H1 (cell line): Measurements from ENCODE around the gene CLDN14. TPM values are rescaled to one million over a fixed set of nuclear protein-coding genes. Genes with fewer than 3 reads are reported as not detected.

Source experiments
- CTCF ChIA-PET: fragments of 300-600 bp; sonication (Branson Sonifier 250); formaldehyde crosslinking; loops from one replicate; lab custom pipeline; 2021; ENCODE audit not compliant: partially characterized antibody; lab: Charles Lee
- POLR2A ChIA-PET: fragments of 300-600 bp; sonication (Branson Sonifier 250); formaldehyde crosslinking; loops from one replicate; lab custom pipeline; 2021; ENCODE audit warnings: inconsistent platforms; ENCODE audit not compliant: partially characterized antibody; lab: Charles Lee
- DNase-seq, 2 experiments: peaks; one replicate each; pipeline versions ENCODE4 v3.0.0 to v3.0.0-alpha.2; 2010 to 2022; ENCODE audit warnings: low spot score in 2 of 2, low read depth in 1 of 2, mixed read lengths in 1 of 2
- FAIRE-seq: peaks from 2 replicates; lab custom pipeline; 2011; peaks lifted over from hg19 to GRCh38; lab: Jason Lieb, UNC
- H2AFZ ChIP-seq: 2 replicates; pipeline ENCODE4 v1.8.1; 2012; ENCODE audit warnings: low read length, inconsistent platforms
- H2AK5ac ChIP-seq: 2 replicates; pipeline ENCODE4 v1.6.1; 2013; ENCODE audit warnings: low read depth, low read length
- H2BK120ac ChIP-seq: replicated peaks from 2 replicates; pipeline ENCODE3; 2013; ENCODE audit warnings: low read depth, low read length, inconsistent platforms
- H2BK12ac ChIP-seq: 2 replicates; pipeline ENCODE4 v1.6.1; 2013; ENCODE audit warnings: low read depth, low read length
- H2BK15ac ChIP-seq: 2 replicates; pipeline ENCODE4 v1.6.1; 2013; ENCODE audit warnings: low read length
- H2BK20ac ChIP-seq: 2 replicates; pipeline ENCODE4 v1.6.1; 2013; ENCODE audit warnings: low read length
- H2BK5ac ChIP-seq: 2 replicates; pipeline ENCODE4 v1.6.1; 2013; ENCODE audit warnings: low read depth, low read length
- H3K14ac ChIP-seq: 2 replicates; pipeline ENCODE4 v1.6.1; 2013; ENCODE audit warnings: inconsistent platforms; ENCODE audit not compliant: insufficient read length
- H3K18ac ChIP-seq: 2 replicates; pipeline ENCODE4 v1.6.1; 2013; ENCODE audit warnings: low read length; ENCODE audit errors: extremely low read depth
- H3K23ac ChIP-seq: 2 replicates; pipeline ENCODE4 v1.6.1; 2013; ENCODE audit warnings: inconsistent platforms; ENCODE audit not compliant: insufficient read length
- H3K23me2 ChIP-seq: 2 replicates; pipeline ENCODE4 v1.6.1; 2013; ENCODE audit warnings: low read depth, low read length
- H3K27ac ChIP-seq: 2 replicates; pipeline ENCODE4 v1.6.1; 2011; ENCODE audit warnings: low read depth, low read length, inconsistent platforms
- H3K27me3 ChIP-seq, 4 experiments: replicated peaks in 1 of 4; 1 replicate in 1 of 4; 2 replicates in 3 of 4; pipeline versions ENCODE4 v1.6.1 to v1.8.1; 2011 to 2013; ENCODE audit warnings: low read length in 3 of 4, mild to moderate bottlenecking in 3 of 4, inconsistent platforms in 2 of 4, mixed read lengths in 2 of 4, moderate library complexity in 1 of 4; ENCODE audit not compliant: control insufficient read depth in 3 of 4, insufficient read depth in 3 of 4; ENCODE audit errors: extremely low read depth in 1 of 4
- H3K36me3 ChIP-seq, 4 experiments: 2 replicates each; pipeline versions ENCODE4 v1.6.1 to v1.8.1; 2011 to 2013; ENCODE audit warnings: mild to moderate bottlenecking in 4 of 4, low read length in 3 of 4, moderate library complexity in 2 of 4, control low read depth in 1 of 4, inconsistent platforms in 1 of 4; ENCODE audit not compliant: insufficient read depth in 4 of 4, control insufficient read depth in 2 of 4
- H3K4ac ChIP-seq: replicated peaks from 2 replicates; pipeline ENCODE3; 2013; ENCODE audit warnings: low read length, low read depth, mixed read lengths, inconsistent platforms; ENCODE audit not compliant: insufficient read length
- H3K4me1 ChIP-seq, 4 experiments: replicated peaks in 1 of 4; 1 replicate in 1 of 4; 2 replicates in 3 of 4; pipeline versions ENCODE4 v1.6.1 to v1.8.1; 2011 to 2013; ENCODE audit warnings: low read length in 3 of 4, inconsistent platforms in 2 of 4, mixed read lengths in 1 of 4; ENCODE audit not compliant: insufficient read depth in 4 of 4, control insufficient read depth in 3 of 4
- H3K4me2 ChIP-seq, 2 experiments: 2 replicates each; pipeline versions ENCODE4 v1.6.1 to v1.8.1; 2011 to 2013; ENCODE audit warnings: low read depth in 2 of 2, low read length in 2 of 2, control low read depth in 1 of 2, inconsistent platforms in 1 of 2, mild to moderate bottlenecking in 1 of 2; ENCODE audit not compliant: insufficient read depth in 1 of 2
- H3K4me3 ChIP-seq, 4 experiments: fragments of 200-600, 300-600 bp in 1 of 4; sonication (generic), shearing (Covaris generic), sonication (Bioruptor Twin) in 1 of 4; 2 replicates each; pipeline versions ENCODE4 v1.5.1 to v1.8.1; 2011 to 2016; ENCODE audit warnings: low read length in 4 of 4, low read depth in 3 of 4, control low read depth in 2 of 4, inconsistent platforms in 2 of 4, mild to moderate bottlenecking in 2 of 4, mixed read lengths in 1 of 4, moderate library complexity in 1 of 4; ENCODE audit not compliant: insufficient read depth in 2 of 4; ENCODE audit errors: extremely low read depth in 1 of 4
- H3K56ac ChIP-seq: replicated peaks from 2 replicates; pipeline ENCODE3; 2013; ENCODE audit warnings: low read depth, mild to moderate bottlenecking, mixed read lengths, low read length, inconsistent platforms; ENCODE audit not compliant: insufficient read length
- H3K79me1 ChIP-seq: 2 replicates; pipeline ENCODE4 v1.6.1; 2013; ENCODE audit warnings: low read depth, low read length, control low read depth
- H3K79me2 ChIP-seq, 2 experiments: 2 replicates each; pipeline versions ENCODE4 v1.6.1 to v1.8.1; 2012 to 2013; ENCODE audit warnings: low read length in 2 of 2, mild to moderate bottlenecking in 2 of 2, inconsistent platforms in 1 of 2; ENCODE audit not compliant: insufficient read depth in 2 of 2, control insufficient read depth in 1 of 2
- H3K9ac ChIP-seq, 4 experiments: replicated peaks in 1 of 4; 1 replicate in 1 of 4; 2 replicates in 3 of 4; pipeline versions ENCODE4 v1.6.1 to v1.8.1; 2011 to 2013; ENCODE audit warnings: low read depth in 3 of 4, low read length in 3 of 4, control low read depth in 2 of 4, mild to moderate bottlenecking in 2 of 4, moderate library complexity in 2 of 4, inconsistent platforms in 1 of 4; ENCODE audit errors: extremely low read depth in 1 of 4
- H3K9me3 ChIP-seq, 2 experiments: 2 replicates each; pipeline versions ENCODE4 v1.6.1 to v1.8.1; 2012 to 2013; ENCODE audit warnings: mild to moderate bottlenecking in 2 of 2, moderate library complexity in 2 of 2, control low read depth in 1 of 2, inconsistent platforms in 1 of 2, low read depth in 1 of 2, low read length in 1 of 2, mixed read lengths in 1 of 2; ENCODE audit not compliant: insufficient read depth in 2 of 2
- H4K20me1 ChIP-seq, 2 experiments: replicated peaks in 1 of 2; 2 replicates each; pipeline versions ENCODE3 to v1.8.1; 2011 to 2013; ENCODE audit warnings: inconsistent platforms in 2 of 2, low read length in 2 of 2, mild to moderate bottlenecking in 1 of 2; ENCODE audit not compliant: insufficient read depth in 2 of 2, control insufficient read depth in 1 of 2
- H4K5ac ChIP-seq: 2 replicates; pipeline ENCODE4 v1.6.1; 2013; ENCODE audit warnings: low read length, low read depth, mixed read lengths, inconsistent platforms; ENCODE audit not compliant: insufficient read length
- H4K8ac ChIP-seq: 2 replicates; pipeline ENCODE4 v1.8.0; 2013; ENCODE audit warnings: mild to moderate bottlenecking, moderate library complexity, low read length, inconsistent platforms; ENCODE audit not compliant: insufficient read depth; ENCODE audit errors: extremely low read depth
- H4K91ac ChIP-seq: replicated peaks from 2 replicates; pipeline ENCODE3; 2013; ENCODE audit warnings: low read length, mixed read lengths, inconsistent platforms; ENCODE audit not compliant: insufficient read length
- WGBS, 2 experiments: shearing (Covaris generic) in 1 of 2; methylation state at CpG; one replicate each; pipeline versions ENCODE4 v1.1.6 to v1.1.7; 2013 to 2015; ENCODE audit warnings: low lambda C conversion rate in 2 of 2, mixed read lengths in 2 of 2, inconsistent platforms in 1 of 2, low coverage in 1 of 2, missing lambda C conversion rate in 1 of 2; ENCODE audit not compliant: insufficient replicate concordance in 2 of 2, insufficient coverage in 1 of 2, insufficient read length in 1 of 2; ENCODE audit errors: extremely low coverage in 1 of 2, missing lambda C conversion rate in 1 of 2; 5-methylcytosine and 5-hydroxymethylcytosine counted together
- polyA plus RNA-seq, 7 experiments: library from polyadenylated mRNA; depleted of rRNA in 3 of 7; stranded (reverse) in 5 of 7; unstranded in 2 of 7; fragments of >200 nt in 5 of 7; fragments of 200-250 nt in 2 of 7; gene quantifications; 1 replicate in 5 of 7; 2 replicates in 1 of 7; 4 replicates in 1 of 7; pipeline versions ENCODE4 v1.2.1 to v1.2.3, GENCODE V29; 2011 to 2013; ENCODE audit warnings: missing spikeins in 2 of 7, mixed read lengths in 2 of 7
- total RNA-seq: library from RNA; stranded (reverse); fragmentation: NEBNext Ultra II Directional; extraction: Animal tissue kit (Norgen Biotek cat#: 25700); gene quantifications from 2 replicates; pipeline ENCODE4 v1.2.1, GENCODE V29; 2021

Gene CLDN14
- total and polyA plus RNA-seq, 2 of the 8 experiments (the other 6 are each of a cell fraction or from before 2014, with no cell fraction given) = 0.08 TPM; not detected in 1

DNA sequence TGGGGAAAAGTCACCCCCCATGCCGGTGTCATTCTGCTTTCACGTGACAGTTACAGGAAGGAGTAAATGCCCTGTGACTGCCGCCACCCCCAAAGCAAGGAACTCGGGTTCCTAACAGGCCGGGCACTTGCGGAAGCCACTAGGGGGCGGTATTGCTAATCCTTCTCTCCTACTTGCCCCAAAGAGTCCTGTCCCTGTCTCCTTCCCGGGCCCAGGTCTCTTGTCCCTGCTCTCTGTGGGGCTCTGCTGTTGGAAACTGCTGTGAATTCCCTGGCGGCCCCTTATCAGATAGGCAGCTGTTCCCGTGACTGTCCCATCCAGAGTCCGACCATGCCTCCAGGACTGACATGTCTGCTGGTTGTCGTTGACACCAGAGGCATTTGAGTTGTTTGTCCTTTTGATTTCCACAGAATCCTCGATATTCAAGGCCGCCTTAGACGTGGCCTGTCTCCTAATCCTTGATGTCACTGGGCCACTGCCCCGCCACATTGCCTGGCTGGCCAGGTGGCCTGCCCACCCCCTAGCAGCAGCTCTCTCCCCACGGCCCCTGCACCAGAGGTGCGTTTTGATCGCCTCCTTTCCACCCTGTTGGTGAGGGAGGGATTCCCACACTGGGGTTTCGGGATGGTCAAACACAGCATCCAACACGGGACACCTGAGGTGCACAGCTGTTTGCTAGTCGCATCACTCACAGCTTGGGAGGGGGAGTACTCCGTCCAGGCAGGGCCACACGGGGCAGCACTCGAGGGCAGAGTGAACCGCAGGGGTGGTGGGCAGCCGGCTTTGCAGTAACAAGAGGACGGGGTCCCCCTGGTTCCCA lies 57.4 kb downstream of the CLDN14 start:
- Histone ChIP-seq H2BK20ac (no peak overlapping the region), H3K56ac (no peak overlapping the region), H3K23me2 (no peaks in the 10 kb centered on the region), H3K4ac (no peak overlapping the region), H3K4me1 (peaks cover 0 to 4% (median 4%) of the 10 kb centered on the region in 4 experiments; a peak in 4 of 7 replicates), H3K79me1 (no peaks in the 10 kb centered on the region), H2BK15ac (no peak overlapping the region), H2BK12ac (no peak overlapping the region; the same call in 1 of the 2 replicates), H3K4me2 (no peak overlapping the region), H4K5ac (no peak overlapping the region), H3K9me3 (no peaks in the 10 kb centered on the region), H3K36me3 (no peaks in the 10 kb centered on the region), H4K91ac (no peak overlapping the region), H3K79me2 (no peaks in the 10 kb centered on the region), H3K14ac (no peak overlapping the region), H3K4me3 (no peak overlapping the region), H2AFZ (no peak overlapping the region), H3K18ac (no peak overlapping the region; the same call in 1 of the 2 replicates), H4K8ac (no peak overlapping the region), H2AK5ac (no peak overlapping the region; the same call in 1 of the 2 replicates), H3K27me3 (no peaks in the 10 kb centered on the region), H3K23ac (no peak overlapping the region), H3K27ac (no peak overlapping the region), H2BK120ac (no peak overlapping the region), H2BK5ac (no peak overlapping the region), H3K9ac (no peak overlapping the region), H4K20me1 (no peaks in the 10 kb centered on the region)
- DNase-seq = peak; percentile 58 to 85
- CTCF ChIA-PET = interaction anchor here (0.6 to 3.9 kb wide), 38 partner anchors 7 to 525 kb away, joined by 3 to 17 read pairs (median 4); no protein-coding TSS in a partner anchor
- FAIRE-seq = no peak
- POLR2A ChIA-PET = no interaction called here
- 62% methylated on average over 27 of the region's 28 CpGs; no CpG with 5 or more reads in 1 of the 2 experiments for WGBS, 2 experiments
